GM19467 (cell line): ENCODE measurements around the gene ULBP1.
"Not testable (repeated sequence)": the region's sequence is repeated elsewhere in the genome, so short reads cannot be mapped to it uniquely, and the experiment has no call there.

Experiments
- ATAC-seq: cut with Tn5 transposase; IDR thresholded peaks from one replicate; pipeline ENCODE4 v1.9.1; 2021; ENCODE audit warnings: mild to moderate bottlenecking, moderate library complexity; ENCODE audit not compliant: unreplicated experiment

Gene ULBP1

GRCh38 chr6:149969635-149970034 is 5.9 kb downstream of the ULBP1 start:
- no peak for ATAC-seq

GRCh38 chr6:149974394-149974793 is 10.7 kb downstream of the ULBP1 start:
- ATAC-seq, result not testable (repeated sequence)

- ATAC-seq, result no peak
Observed at GRCh38 chr6:149974825-149975224, 11.1 kb downstream of the ULBP1 start.

GRCh38 chr6:149975400-149975799 is 11.7 kb downstream of the ULBP1 start:
- no peak for ATAC-seq

- ATAC-seq, result no peak
Observed at GRCh38 chr6:149977221-149977620, 13.5 kb downstream of the ULBP1 start.

- no peak for ATAC-seq
Observed at GRCh38 chr6:149978610-149979009, 14.9 kb downstream of the ULBP1 start.

- no peak for ATAC-seq
Observed at GRCh38 chr6:149979293-149979692, 15.6 kb downstream of the ULBP1 start.

- ATAC-seq, result no peak
Observed at GRCh38 chr6:149983145-149983544, 19.4 kb downstream of the ULBP1 start.

- no peak for ATAC-seq
Observed at GRCh38 chr6:149984773-149985172, 21.0 kb downstream of the ULBP1 start.

GRCh38 chr6:149985481-149985937 is 21.8 kb downstream of the ULBP1 start:
- ATAC-seq, result no peak

- ATAC-seq, result no peak
Observed at GRCh38 chr6:149987602-149988107, 23.9 kb downstream of the ULBP1 start.

GRCh38 chr6:149988550-149989346 is 25.0 kb downstream of the ULBP1 start:
- no peak for ATAC-seq

GRCh38 chr6:149990212-149990660 is 26.5 kb downstream of the ULBP1 start:
- ATAC-seq, result no peak

- ATAC-seq, result no peak
Observed at GRCh38 chr6:149990661-149991471, 27.1 kb downstream of the ULBP1 start.

- ATAC-seq, result not testable (repeated sequence)
Observed at GRCh38 chr6:149991472-149991795, 27.7 kb downstream of the ULBP1 start.

- ATAC-seq, result no peak
Observed at GRCh38 chr6:149991838-149992237, 28.1 kb downstream of the ULBP1 start.

- ATAC-seq, result no peak
Observed at GRCh38 chr6:149995235-149995750, 31.6 kb downstream of the ULBP1 start.

GRCh38 chr6:149995971-149996370 is 32.2 kb downstream of the ULBP1 start:
- no peak for ATAC-seq

GRCh38 chr6:149999636-150000035 is 35.9 kb downstream of the ULBP1 start:
- no peak for ATAC-seq

GRCh38 chr6:150001295-150002008 is 37.7 kb downstream of the ULBP1 start:
- ATAC-seq, result no peak

GRCh38 chr6:150002710-150003109 is 39.0 kb downstream of the ULBP1 start:
- no peak for ATAC-seq
